Endothelial cell of umbilical vein (primary cell): ENCODE results near the gene LRRC7. TPM values are rescaled to one million over a fixed set of nuclear protein-coding genes. Genes with fewer than 3 reads are reported as not detected.

ENCODE experiments used
- BruUV-seq: library from RNA; stranded (reverse); fragments of 400-500 nt; replicated peaks from 2 replicates; lab custom pipeline; 2021; lab: Mats Ljungman, UMichigan
- CTCF ChIA-PET: fragments of 300-600, 350-600 bp; sonication (Branson Sonifier 250); formaldehyde crosslinking; loops from one replicate; lab custom pipeline; 2021; ENCODE audit warnings: antibody characterized with exemption, inconsistent platforms; lab: Charles Lee
- POLR2A ChIA-PET: fragments of 300-600, 350-600 bp; sonication (Branson Sonifier 250); formaldehyde crosslinking; loops from one replicate; lab custom pipeline; 2021; ENCODE audit warnings: antibody characterized with exemption, inconsistent platforms; lab: Charles Lee
- DNase-seq: peaks from one replicate; pipeline ENCODE4 v3.0.0-alpha.2; 2011; ENCODE audit warnings: low read depth, low spot score
- FAIRE-seq: peaks from 2 replicates; lab custom pipeline; 2011; peaks lifted over from hg19 to GRCh38; lab: Jason Lieb, UNC
- H2AFZ ChIP-seq: 2 replicates; pipeline ENCODE4 v1.6.0; 2012; ENCODE audit warnings: low read depth, low read length, control low read depth, inconsistent platforms
- H3K27ac ChIP-seq: 2 replicates; pipeline ENCODE4 v1.5.1; 2011; ENCODE audit warnings: low read depth, mild to moderate bottlenecking, control low read depth, low read length, moderate library complexity; ENCODE audit not compliant: insufficient read depth
- H3K27me3 ChIP-seq, 2 experiments: 2 replicates each; pipeline versions ENCODE4 v1.6.0 to v1.6.1; 2011; ENCODE audit warnings: low read length in 2 of 2, mixed read lengths in 1 of 2; ENCODE audit not compliant: control insufficient read depth in 2 of 2, insufficient read depth in 2 of 2
- H3K36me3 ChIP-seq, 2 experiments: 2 replicates in 1 of 2; 3 replicates in 1 of 2; pipeline ENCODE4 v1.5.1; 2011; ENCODE audit warnings: low read length in 2 of 2, mild to moderate bottlenecking in 1 of 2, moderate library complexity in 1 of 2; ENCODE audit not compliant: control insufficient read depth in 2 of 2, insufficient read depth in 2 of 2; ENCODE audit errors: extremely low read depth in 1 of 2
- H3K4me1 ChIP-seq: 3 replicates; pipeline ENCODE4 v1.5.1; 2011; ENCODE audit warnings: mild to moderate bottlenecking, low read length; ENCODE audit not compliant: control insufficient read depth, insufficient read depth; ENCODE audit errors: extremely low read depth
- H3K4me2 ChIP-seq: 2 replicates; pipeline ENCODE4 v1.6.1; 2011; ENCODE audit warnings: low read length, control low read depth, mixed read lengths; ENCODE audit not compliant: insufficient read depth
- H3K4me3 ChIP-seq, 3 experiments: fragments of 200-600 bp in 1 of 3; sonication (generic), shearing (Covaris generic) in 1 of 3; replicated peaks in 1 of 3; 2 replicates each; pipeline ENCODE4 v1.5.1; 2011 to 2016; ENCODE audit warnings: control low read depth in 3 of 3, low read length in 3 of 3, mild to moderate bottlenecking in 2 of 3, inconsistent platforms in 1 of 3, low read depth in 1 of 3, moderate library complexity in 1 of 3; ENCODE audit not compliant: insufficient read depth in 1 of 3
- H3K79me2 ChIP-seq: 2 replicates; pipeline ENCODE4 v1.6.0; 2012; ENCODE audit warnings: low read length, inconsistent platforms; ENCODE audit not compliant: control insufficient read depth, insufficient read depth
- H3K9ac ChIP-seq: replicated peaks from 2 replicates; pipeline ENCODE3; 2011; ENCODE audit warnings: low read length, control low read depth; ENCODE audit not compliant: insufficient read depth; ENCODE audit errors: extremely low read depth
- H3K9me1 ChIP-seq: replicated peaks from 3 replicates; pipeline ENCODE4 v1.6.0; 2011; ENCODE audit warnings: mild to moderate bottlenecking, low read length; ENCODE audit not compliant: control insufficient read depth, insufficient read depth; ENCODE audit errors: extremely low read depth
- H3K9me3 ChIP-seq: replicated peaks from 2 replicates; pipeline ENCODE4 v1.5.1; 2012; ENCODE audit warnings: low read length, inconsistent platforms; ENCODE audit not compliant: control insufficient read depth, insufficient read depth
- H4K20me1 ChIP-seq: replicated peaks from 2 replicates; pipeline ENCODE3; 2011; ENCODE audit warnings: mild to moderate bottlenecking, low read length; ENCODE audit not compliant: control insufficient read depth, insufficient read depth; ENCODE audit errors: extremely low read depth
- EZH2 ChIP-seq: IDR thresholded peaks from 2 replicates; pipeline ENCODE4 v1.6.1; 2012; ENCODE audit warnings: borderline replicate concordance, low read depth, mild to moderate bottlenecking, moderate library complexity, low read length, inconsistent platforms; ENCODE audit not compliant: severe bottlenecking
- FOS ChIP-seq: IDR thresholded peaks from 2 replicates; pipeline ENCODE4 v1.6.1; 2011; ENCODE audit warnings: mild to moderate bottlenecking, low read length, moderate library complexity, borderline replicate concordance; ENCODE audit not compliant: insufficient read depth
- GATA2 ChIP-seq: IDR thresholded peaks from 2 replicates; pipeline ENCODE4 v1.7.0; 2011; ENCODE audit warnings: low read depth, mild to moderate bottlenecking, moderate library complexity, mixed read lengths, low read length; ENCODE audit not compliant: insufficient read length, insufficient read depth
- JUN ChIP-seq: IDR thresholded peaks from 2 replicates; pipeline ENCODE4 v1.6.1; 2011; ENCODE audit warnings: borderline replicate concordance, low read depth; ENCODE audit not compliant: insufficient read length, insufficient read depth
- MAX ChIP-seq: IDR thresholded peaks from 2 replicates; pipeline ENCODE4 v1.6.1; 2011; ENCODE audit not compliant: insufficient read depth, insufficient read length
- MYC ChIP-seq: IDR thresholded peaks from one replicate; pipeline ENCODE4 v1.6.1; 2011; ENCODE audit warnings: mild to moderate bottlenecking, low read depth, low read length
- POLR2A ChIP-seq: IDR thresholded peaks from 2 replicates; pipeline ENCODE4 v1.6.1; 2012; ENCODE audit warnings: low read depth, mild to moderate bottlenecking, control low read depth, low read length
- POLR2AphosphoS5 ChIP-seq: IDR thresholded peaks from 2 replicates; pipeline ENCODE4 v1.6.1; 2012; ENCODE audit warnings: low read depth, mild to moderate bottlenecking, control low read depth, low read length, moderate library complexity; ENCODE audit not compliant: insufficient read depth
- dilution Hi-C: fragments of 300-500 bp; cut with MboI; formaldehyde crosslinking; loops from one replicate; pipeline ENCODE4 v1.15.0; 2019; ENCODE audit warnings: low sequenced_read_pairs; ENCODE audit not compliant: extremely low pct_ligation_motif_present
- intact Hi-C: fragments of 100-400 bp; cut with micrococcal nuclease; formaldehyde crosslinking; loops from one replicate; pipeline ENCODE4 v1.10.0; 2022
- polyA plus RNA-seq, 4 experiments: library from polyadenylated mRNA; depleted of rRNA in 3 of 4; stranded (reverse) in 3 of 4; unstranded in 1 of 4; fragments of >200 nt; gene quantifications; 2 replicates each; pipeline versions ENCODE4 v1.2.1 to v1.2.3, GENCODE V29; 2011 to 2012; ENCODE audit warnings: missing spikeins in 1 of 4
- total RNA-seq: library from RNA; stranded (reverse); gene quantifications from 2 replicates; pipeline ENCODE4 v1.2.3, GENCODE V29; 2021
- TF ChIP-seq, protein P1 (sequence below), 2 donors: IDR thresholded peaks; 1 replicate in 1 of 2; 2 replicates in 1 of 2; pipeline ENCODE4 v1.5.1; 2011; ENCODE audit warnings: low read length in 2 of 2, mild to moderate bottlenecking in 2 of 2, moderate library complexity in 2 of 2, control low read depth in 1 of 2, inconsistent platforms in 1 of 2, low read depth in 1 of 2; ENCODE audit not compliant: insufficient read depth in 1 of 2; ENCODE audit errors: extremely low read depth in 1 of 2

Gene LRRC7
- total and polyA plus RNA-seq, 2 donors (not counting 3 experiments of a cell fraction or from before 2014, with no cell fraction given), result 0.11 to 0.58 TPM

- Histone ChIP-seq H3K9me1 (no peaks in the 10 kb centered on the region), H3K36me3 (no peaks in the 10 kb centered on the region), H3K9ac (no peak overlapping the region), H2AFZ (no peak overlapping the region), H3K9me3 (no peaks in the 10 kb centered on the region), H3K4me3 (no peak overlapping the region), H3K79me2 (no peaks in the 10 kb centered on the region), H3K27me3 (no peaks in the 10 kb centered on the region), H3K27ac (no peak overlapping the region), H4K20me1 (no peaks in the 10 kb centered on the region), H3K4me2 (no peak overlapping the region), H3K4me1 (peaks cover 12% of the 10 kb centered on the region)
- intact Hi-C loops, result no loop called here
- FAIRE-seq (no peak), DNase-seq (no peak)
- TF ChIP-seq JUN, result no peak
- TF ChIP-seq MAX, result no peak
- TF ChIP-seq POLR2A, result no peak
- TF ChIP-seq MYC, result no peak
- no peak for TF ChIP-seq POLR2AphosphoS5
- TF ChIP-seq, protein P1, sequence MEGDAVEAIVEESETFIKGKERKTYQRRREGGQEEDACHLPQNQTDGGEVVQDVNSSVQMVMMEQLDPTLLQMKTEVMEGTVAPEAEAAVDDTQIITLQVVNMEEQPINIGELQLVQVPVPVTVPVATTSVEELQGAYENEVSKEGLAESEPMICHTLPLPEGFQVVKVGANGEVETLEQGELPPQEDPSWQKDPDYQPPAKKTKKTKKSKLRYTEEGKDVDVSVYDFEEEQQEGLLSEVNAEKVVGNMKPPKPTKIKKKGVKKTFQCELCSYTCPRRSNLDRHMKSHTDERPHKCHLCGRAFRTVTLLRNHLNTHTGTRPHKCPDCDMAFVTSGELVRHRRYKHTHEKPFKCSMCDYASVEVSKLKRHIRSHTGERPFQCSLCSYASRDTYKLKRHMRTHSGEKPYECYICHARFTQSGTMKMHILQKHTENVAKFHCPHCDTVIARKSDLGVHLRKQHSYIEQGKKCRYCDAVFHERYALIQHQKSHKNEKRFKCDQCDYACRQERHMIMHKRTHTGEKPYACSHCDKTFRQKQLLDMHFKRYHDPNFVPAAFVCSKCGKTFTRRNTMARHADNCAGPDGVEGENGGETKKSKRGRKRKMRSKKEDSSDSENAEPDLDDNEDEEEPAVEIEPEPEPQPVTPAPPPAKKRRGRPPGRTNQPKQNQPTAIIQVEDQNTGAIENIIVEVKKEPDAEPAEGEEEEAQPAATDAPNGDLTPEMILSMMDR (IDR thresholded peaks at IDR 0.05; ENCODE audit: extremely low read depth in 1 of 2, insufficient read depth in 1 of 2, low read depth in 1 of 2, low read length in 2 of 2), result no peak
- no peak for TF ChIP-seq EZH2
- TF ChIP-seq GATA2, result no peak
- no peak for TF ChIP-seq FOS
- dilution Hi-C loops, result no loop called here
- POLR2A ChIA-PET, result no interaction called here
- CTCF ChIA-PET, result interaction anchor here (1.0 to 1.4 kb wide), 2 partner anchors 9 to 11 kb away, joined by 3 to 5 read pairs; no protein-coding TSS in a partner anchor
- no TSS peak for BruUV-seq
Observed at GRCh38 chr1:69998847-69999246, 431.1 kb downstream of the LRRC7 start.
